ENCODE measurements around the gene FCER1G. TPM values are rescaled to one million over a fixed set of nuclear protein-coding genes. Genes with fewer than 3 reads are reported as not detected.

Gene FCER1G
- total RNA-seq, 4 donors from 2014 or later: 16.3 to 70.9 (median 22.3) TPM

GRCh38 chr1:161174911-161175310, 40.2 kb upstream of the FCER1G start:
- 92 to 98% methylated on average over 11 of the region's 11 CpGs for WGBS, 2 donors
- H3K36me3 ChIP-seq: peaks cover 33 to 44% of the 10 kb centered on the region in 2 donors
- intact Hi-C loops (cut with DNase I): loop anchor here (10.0 kb wide), 1 partner anchor 50 kb away; the partner anchor contains the start of genes APOA2 and TOMM40L
- H3K4me3 ChIP-seq (replicated peaks in 1 of 3): no peak overlapping the region
- H3K27ac ChIP-seq: no peak overlapping the region
- DNase-seq: no peak
- no peaks in the 10 kb centered on the region for H3K27me3 ChIP-seq
- no peaks in the 10 kb centered on the region for H3K9me3 ChIP-seq
- peaks cover 8 to 28% of the 10 kb centered on the region in 2 donors for H3K4me1 ChIP-seq
- TF ChIP-seq CTCF (IDR thresholded peaks at IDR 0.05): no peak
- no peak for TF ChIP-seq POLR2A (IDR thresholded peaks at IDR 0.05)

DNA sequence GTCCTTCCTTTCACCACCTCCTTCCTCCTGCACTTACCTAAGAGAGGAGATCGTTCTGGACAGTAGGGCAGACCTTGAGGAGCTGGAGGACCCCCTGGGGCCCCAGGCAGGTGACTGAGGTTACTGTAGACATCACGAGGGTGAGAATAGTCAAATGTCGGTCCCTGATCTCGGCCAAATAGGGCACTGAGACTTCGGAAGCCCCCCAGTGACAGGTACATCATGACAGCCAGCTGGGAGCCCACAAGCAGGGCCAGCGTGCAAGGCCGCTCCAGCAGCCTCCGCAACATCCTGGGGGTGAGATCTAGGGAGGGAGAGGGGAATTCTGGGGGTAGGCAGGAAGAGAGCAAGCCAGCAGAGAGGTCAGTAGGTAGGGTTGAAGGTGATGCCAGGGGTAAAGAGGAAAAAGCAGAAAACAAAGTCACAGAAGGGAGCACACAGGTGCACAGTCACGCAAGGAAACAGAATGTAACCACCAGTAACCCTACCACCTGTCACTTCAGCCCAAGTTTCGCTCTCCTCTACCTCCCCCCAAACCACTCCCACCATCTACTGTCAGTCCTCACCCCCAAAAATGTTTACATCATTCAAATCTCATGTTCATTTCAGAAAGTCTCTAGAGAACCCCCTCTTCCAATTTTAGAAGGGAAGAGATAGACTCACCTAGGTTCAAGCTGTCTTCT, 39.2 kb upstream of the FCER1G start:
- intact Hi-C loops (cut with DNase I): loop anchor here (10.0 kb wide), 1 partner anchor 49 kb away; the partner anchor contains the start of genes APOA2 and TOMM40L
- no peaks in the 10 kb centered on the region for H3K9me3 ChIP-seq
- peak overlapping the region in 2 of 3 donors; percentile 83 to 91 for H3K27ac ChIP-seq
- H3K4me3 ChIP-seq (replicated peaks in 1 of 3): peak overlapping the region in 1 of 3 donors; percentile 65
- WGBS, 2 donors: 87 to 90% methylated on average over 10 of the region's 10 CpGs
- peaks cover 31 to 41% of the 10 kb centered on the region in 2 donors for H3K36me3 ChIP-seq
- no peaks in the 10 kb centered on the region for H3K27me3 ChIP-seq
- TF ChIP-seq POLR2A (IDR thresholded peaks at IDR 0.05): no peak
- TF ChIP-seq CTCF (IDR thresholded peaks at IDR 0.05): no peak
- DNase-seq: no peak
- peaks cover 8 to 28% of the 10 kb centered on the region in 2 donors for H3K4me1 ChIP-seq

DNA sequence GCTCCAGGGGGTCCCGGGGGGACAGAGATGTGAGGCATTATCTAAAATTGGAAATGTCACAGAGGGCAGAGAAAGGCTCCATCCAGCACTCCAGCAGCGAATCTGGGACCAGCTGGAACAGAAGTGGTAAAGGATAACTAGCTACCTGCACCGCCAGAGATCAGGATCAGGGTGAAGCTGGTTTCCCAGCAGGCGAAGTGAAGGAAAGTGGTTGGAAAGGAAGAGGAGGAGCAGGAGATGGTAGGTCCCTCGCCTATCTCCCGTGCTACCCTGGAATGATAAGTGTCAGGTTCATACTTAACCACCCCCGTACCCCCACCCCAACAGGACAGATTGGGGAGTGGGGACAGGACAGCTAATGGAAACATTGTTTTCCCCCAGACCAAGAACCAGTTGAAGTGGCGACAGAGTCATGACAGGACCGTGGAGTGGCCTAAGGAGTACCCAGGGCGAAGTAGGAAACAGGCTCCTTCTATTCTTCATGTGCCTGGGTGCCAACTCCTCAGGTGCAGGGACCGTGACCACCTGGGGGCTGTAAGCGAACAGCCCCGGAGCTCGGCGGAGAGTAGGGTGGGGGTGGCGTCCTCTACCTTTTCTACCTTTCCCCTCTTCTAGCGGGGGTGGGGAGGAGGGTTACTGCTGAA, 38.5 kb upstream of the FCER1G start:
- TF ChIP-seq POLR2A (IDR thresholded peaks at IDR 0.05) (no peak), CTCF (IDR thresholded peaks at IDR 0.05) (no peak)
- intact Hi-C loops (cut with DNase I): loop anchor here (10.0 kb wide), 1 partner anchor 48 kb away; the partner anchor contains the start of genes APOA2 and TOMM40L
- 11 to 18% methylated on average over 11 to 17 of the region's 17 CpGs for WGBS, 2 donors

DNA sequence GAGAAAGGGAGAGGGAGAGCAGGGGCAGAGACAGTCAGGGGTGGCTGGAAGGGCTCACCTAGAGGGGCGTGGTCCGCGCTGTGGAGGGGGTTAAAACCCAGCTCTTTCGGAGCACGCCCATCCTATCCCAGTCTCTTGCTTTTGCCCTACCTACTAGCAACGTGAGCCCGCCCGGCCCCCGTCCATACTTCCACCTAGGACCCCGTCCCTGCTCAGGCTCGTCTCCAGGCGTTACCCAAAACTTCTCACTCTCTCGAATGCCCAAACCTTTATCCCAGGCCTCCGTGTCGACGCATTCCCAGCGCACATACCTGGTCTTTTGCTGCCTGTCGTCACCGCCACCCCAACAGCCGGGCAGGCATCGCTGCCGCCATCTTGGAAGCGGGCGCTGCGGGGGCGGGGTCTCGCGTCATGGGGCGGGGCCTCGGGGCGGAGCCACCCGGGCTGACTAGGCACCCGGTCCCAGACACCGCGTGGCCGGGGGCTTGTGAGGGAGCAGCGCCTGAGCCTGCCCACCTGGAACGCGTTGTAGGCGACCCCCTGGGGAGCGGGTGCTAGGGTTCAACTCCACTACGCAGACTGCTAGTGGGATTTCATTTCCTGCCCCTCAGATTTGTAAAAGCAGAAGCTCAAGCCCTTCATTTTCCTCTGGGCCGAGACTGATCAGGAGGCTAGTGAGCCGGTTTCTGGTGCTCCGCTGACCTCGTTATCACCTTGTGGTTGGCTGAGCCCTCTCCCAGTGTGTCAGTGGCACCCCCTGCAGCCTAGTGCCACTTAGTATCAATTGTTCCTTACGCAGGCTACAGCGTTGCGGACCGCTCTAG, 37.8 kb upstream of the FCER1G start, which contains the start of gene B4GALT3:
Gene B4GALT3, minus strand, starts transcription at position 396 of the 824 bp plus-strand sequence. CDS start 1,447 bp downstream, outside the sequence.
- Histone ChIP-seq H3K4me3 (replicated peaks in 1 of 3) (peak within 1 kb of the TSS; percentile 65 to 98 (median 85)), H3K36me3 (peaks cover 17 to 27% of the 10 kb centered on the region in 2 donors), H3K27me3 (no peaks in the 10 kb centered on the region), H3K27ac (peak within 1 kb of the TSS; percentile 83 to 93 (median 91)), H3K4me1 (peaks cover 8 to 25% of the 10 kb centered on the region in 2 donors), H3K9me3 (no peaks in the 10 kb centered on the region)
- 5 to 6% methylated on average over 27 to 28 of the region's 50 CpGs for WGBS, 2 donors
- peak in 2 of 6 experiments; percentile 12 to 28 for TF ChIP-seq CTCF (IDR thresholded peaks at IDR 0.05)
- TF ChIP-seq POLR2A (IDR thresholded peaks at IDR 0.05): peak; percentile 63 to 69
- peak; percentile 86 to 88 for DNase-seq
- intact Hi-C loops (cut with DNase I): loop anchor here (10.0 kb wide), 1 partner anchor 47 kb away; the partner anchor contains the start of genes APOA2 and TOMM40L

More for the DNA sequence above, 38.5 kb upstream of the FCER1G start:
- Histone ChIP-seq H3K27me3 (no peaks in the 10 kb centered on the region), H3K4me3 (replicated peaks in 1 of 3) (peak overlapping the region; percentile 65 to 98 (median 85)), H3K9me3 (no peaks in the 10 kb centered on the region), H3K27ac (peak overlapping the region; percentile 83 to 93 (median 91)), H3K36me3 (peaks cover 24 to 34% of the 10 kb centered on the region in 2 donors), H3K4me1 (peaks cover 8 to 26% of the 10 kb centered on the region in 2 donors)
- DNase-seq: no peak
